ENCODE data around the gene PLPPR2.
"Not testable (repeated sequence)": the region's sequence is repeated elsewhere in the genome, so short reads cannot be mapped to it uniquely, and the experiment has no call there.

DNA sequence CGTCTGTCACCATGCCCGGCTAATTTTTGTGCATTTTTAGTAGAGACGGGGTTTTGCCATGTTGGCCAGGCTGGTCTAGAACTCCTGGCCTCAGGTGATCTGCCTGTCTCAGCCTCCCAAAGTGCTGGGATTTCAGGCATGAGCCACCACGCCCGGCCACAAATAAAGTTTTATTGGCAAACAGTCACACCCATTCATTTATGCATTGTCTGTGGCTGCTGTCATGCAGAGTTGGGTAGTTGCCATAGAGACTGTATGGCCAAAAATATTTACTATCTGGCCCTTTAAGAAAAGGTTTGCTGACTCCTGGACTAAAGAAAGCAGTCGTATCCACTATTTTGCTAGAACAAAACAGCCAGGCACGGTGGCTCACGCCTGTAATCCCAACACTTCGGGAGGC is 21.4 kb upstream of the PLPPR2 start:
- TF ChIP-seq, protein P1, sequence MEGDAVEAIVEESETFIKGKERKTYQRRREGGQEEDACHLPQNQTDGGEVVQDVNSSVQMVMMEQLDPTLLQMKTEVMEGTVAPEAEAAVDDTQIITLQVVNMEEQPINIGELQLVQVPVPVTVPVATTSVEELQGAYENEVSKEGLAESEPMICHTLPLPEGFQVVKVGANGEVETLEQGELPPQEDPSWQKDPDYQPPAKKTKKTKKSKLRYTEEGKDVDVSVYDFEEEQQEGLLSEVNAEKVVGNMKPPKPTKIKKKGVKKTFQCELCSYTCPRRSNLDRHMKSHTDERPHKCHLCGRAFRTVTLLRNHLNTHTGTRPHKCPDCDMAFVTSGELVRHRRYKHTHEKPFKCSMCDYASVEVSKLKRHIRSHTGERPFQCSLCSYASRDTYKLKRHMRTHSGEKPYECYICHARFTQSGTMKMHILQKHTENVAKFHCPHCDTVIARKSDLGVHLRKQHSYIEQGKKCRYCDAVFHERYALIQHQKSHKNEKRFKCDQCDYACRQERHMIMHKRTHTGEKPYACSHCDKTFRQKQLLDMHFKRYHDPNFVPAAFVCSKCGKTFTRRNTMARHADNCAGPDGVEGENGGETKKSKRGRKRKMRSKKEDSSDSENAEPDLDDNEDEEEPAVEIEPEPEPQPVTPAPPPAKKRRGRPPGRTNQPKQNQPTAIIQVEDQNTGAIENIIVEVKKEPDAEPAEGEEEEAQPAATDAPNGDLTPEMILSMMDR (IDR thresholded peaks at IDR 0.05), result not testable (repeated sequence)
- TF ChIP-seq POLR2A (IDR thresholded peaks at IDR 0.05), result not testable (repeated sequence)

Data from ovary (tissue), 3 donors.